ENCODE measurements around the gene CUL1.
A peak's percentile ranks its signal among the peaks of the same experiment; 100 is the strongest.

CUL1 gene

DNA sequence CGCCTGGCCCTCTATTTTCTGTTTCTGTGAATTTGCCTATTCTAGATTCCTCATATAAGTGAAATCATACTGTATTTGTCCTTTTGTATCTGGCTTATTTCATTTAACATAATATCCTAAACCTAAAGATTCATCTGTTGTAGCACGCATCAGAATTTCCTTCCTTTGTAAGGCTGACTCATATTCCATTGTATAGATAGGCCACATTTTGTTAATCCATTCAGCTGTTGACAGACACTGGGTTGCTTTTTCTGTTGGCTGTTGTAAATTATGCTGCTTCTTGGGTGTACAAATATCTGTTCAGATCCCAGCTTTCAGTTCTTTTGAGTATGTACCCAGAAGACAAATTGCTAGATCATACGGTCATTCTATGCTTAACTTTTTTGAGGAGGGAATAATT lies 28.8 kb upstream of the CUL1 start:
- H3K4me3 ChIP-seq (ENCODE audit: insufficient read depth in 1 of 2, low read depth in 1 of 2, low read length in 2 of 2), result no peak overlapping the region
- no peak overlapping the region for H3K27ac ChIP-seq (ENCODE audit: low read length, poor library complexity, severe bottlenecking)
- no peak overlapping the region for H2AK5ac ChIP-seq (ENCODE audit: low read length, severe bottlenecking)
- no peak overlapping the region for H3K4me2 ChIP-seq (ENCODE audit: low read length, poor library complexity, severe bottlenecking)
- H3K9ac ChIP-seq (ENCODE audit: low read length), result no peak overlapping the region
- no peak overlapping the region for H3K14ac ChIP-seq (ENCODE audit: low read length in 2 of 2)
- no peak overlapping the region for H4K8ac ChIP-seq (ENCODE audit: low read length)
- H3K79me1 ChIP-seq (replicated peaks; ENCODE audit: low read length, poor library complexity, severe bottlenecking), result no peaks in the 10 kb centered on the region
- no peaks in the 10 kb centered on the region for H3K36me3 ChIP-seq (ENCODE audit: control insufficient read depth in 1 of 2, insufficient read depth in 2 of 2, low read depth in 1 of 2, low read length in 2 of 2)
- H3K9me3 ChIP-seq (ENCODE audit: control insufficient read depth, low read length), result no peaks in the 10 kb centered on the region
- H3K23ac ChIP-seq (ENCODE audit: low read length in 2 of 2), result no peak overlapping the region
- H4K91ac ChIP-seq (ENCODE audit: low read length), result no peak overlapping the region
- 70% methylated on average over 1 of the region's 3 CpGs for WGBS
- H3K4me1 ChIP-seq (ENCODE audit: control insufficient read depth, insufficient read depth, low read depth, low read length), result no peaks in the 10 kb centered on the region
- H3K27me3 ChIP-seq (ENCODE audit: control insufficient read depth in 1 of 2, insufficient read depth in 1 of 2, low read length in 2 of 2), result no peaks in the 10 kb centered on the region
- H2BK5ac ChIP-seq (ENCODE audit: low read depth, low read length, poor library complexity, severe bottlenecking), result no peak overlapping the region
- no peak overlapping the region for H3K4ac ChIP-seq (ENCODE audit: low read depth in 1 of 2, low read length in 2 of 2)
- no peak overlapping the region for H2BK12ac ChIP-seq (ENCODE audit: low read length in 2 of 2)
- peak; percentile 8 for DNase-seq
- H2BK15ac ChIP-seq (ENCODE audit: low read depth, poor library complexity, severe bottlenecking), result no peak overlapping the region
- H3K18ac ChIP-seq (ENCODE audit: low read depth in 1 of 2, low read length in 2 of 2), result no peak overlapping the region
- H2BK120ac ChIP-seq (ENCODE audit: low read depth, low read length), result no peak overlapping the region
- no peak overlapping the region for H2AFZ ChIP-seq (ENCODE audit: low read depth, low read length)

DNA sequence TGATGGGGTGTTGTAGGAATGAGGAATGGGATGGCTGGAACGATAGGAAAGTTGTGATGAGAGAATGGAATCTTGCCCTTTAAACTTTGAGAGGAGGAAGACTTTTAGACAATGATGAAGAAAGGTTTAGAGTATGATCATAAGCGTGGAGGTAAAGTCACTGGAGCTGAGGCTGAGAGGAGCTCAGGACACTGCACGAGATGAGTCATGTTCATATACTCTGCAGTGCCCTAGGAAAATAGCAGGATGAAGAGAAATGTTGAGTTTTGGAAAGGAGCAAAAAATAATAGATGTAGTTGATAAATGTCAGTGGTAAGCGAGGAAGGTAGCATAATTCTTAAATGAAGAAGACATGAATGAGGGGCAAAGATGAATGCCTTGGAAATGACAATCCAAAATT lies 28.3 kb upstream of the CUL1 start:
- no peaks in the 10 kb centered on the region for H3K79me1 ChIP-seq (replicated peaks; ENCODE audit: low read length, poor library complexity, severe bottlenecking)
- no peaks in the 10 kb centered on the region for H3K36me3 ChIP-seq (ENCODE audit: control insufficient read depth in 1 of 2, insufficient read depth in 2 of 2, low read depth in 1 of 2, low read length in 2 of 2)
- no peak overlapping the region for H3K9ac ChIP-seq (ENCODE audit: low read length)
- H3K27ac ChIP-seq (ENCODE audit: low read length, poor library complexity, severe bottlenecking), result no peak overlapping the region
- H2AFZ ChIP-seq (ENCODE audit: low read depth, low read length), result no peak overlapping the region
- H4K8ac ChIP-seq (ENCODE audit: low read length), result no peak overlapping the region
- no peak overlapping the region for H2AK5ac ChIP-seq (ENCODE audit: low read length, severe bottlenecking)
- no peaks in the 10 kb centered on the region for H3K27me3 ChIP-seq (ENCODE audit: control insufficient read depth in 1 of 2, insufficient read depth in 1 of 2, low read length in 2 of 2)
- no peak overlapping the region for H3K4me2 ChIP-seq (ENCODE audit: low read length, poor library complexity, severe bottlenecking)
- H2BK120ac ChIP-seq (ENCODE audit: low read depth, low read length), result no peak overlapping the region
- H3K9me3 ChIP-seq (ENCODE audit: control insufficient read depth, low read length), result no peaks in the 10 kb centered on the region
- no peak overlapping the region for H2BK5ac ChIP-seq (ENCODE audit: low read depth, low read length, poor library complexity, severe bottlenecking)
- no peak overlapping the region for H3K4ac ChIP-seq (ENCODE audit: low read depth in 1 of 2, low read length in 2 of 2)
- 80% methylated on average over 4 of the region's 4 CpGs for WGBS
- H3K4me3 ChIP-seq (ENCODE audit: insufficient read depth in 1 of 2, low read depth in 1 of 2, low read length in 2 of 2), result no peak overlapping the region
- H2BK12ac ChIP-seq (ENCODE audit: low read length in 2 of 2), result no peak overlapping the region
- H2BK15ac ChIP-seq (ENCODE audit: low read depth, poor library complexity, severe bottlenecking), result no peak overlapping the region
- no peak overlapping the region for H3K14ac ChIP-seq (ENCODE audit: low read length in 2 of 2)
- no peak overlapping the region for H4K91ac ChIP-seq (ENCODE audit: low read length)
- DNase-seq, result no peak
- no peak overlapping the region for H3K23ac ChIP-seq (ENCODE audit: low read length in 2 of 2)
- H3K18ac ChIP-seq (ENCODE audit: low read depth in 1 of 2, low read length in 2 of 2), result no peak overlapping the region
- no peaks in the 10 kb centered on the region for H3K4me1 ChIP-seq (ENCODE audit: control insufficient read depth, insufficient read depth, low read depth, low read length)

DNA sequence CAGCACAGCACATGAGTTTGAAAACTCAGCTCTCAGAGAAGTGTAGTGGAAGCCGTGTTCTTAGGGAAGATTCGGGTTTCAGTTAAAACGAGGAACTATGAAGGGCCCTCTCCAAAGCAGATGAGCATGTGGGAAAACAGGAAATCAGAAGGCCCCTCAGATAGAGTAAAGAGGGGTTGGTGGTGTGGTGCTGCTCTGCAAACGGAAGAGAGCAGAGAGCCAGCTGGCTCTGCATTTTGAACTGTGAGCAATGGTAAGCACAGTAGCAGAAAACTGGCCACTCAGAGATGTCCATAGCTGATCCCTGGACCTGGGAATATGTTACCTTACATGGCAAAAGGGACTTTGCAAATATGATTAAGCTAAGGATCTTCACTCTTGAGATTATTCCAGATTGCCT lies 27.9 kb upstream of the CUL1 start:
- Histone ChIP-seq H3K36me3 (ENCODE audit: control insufficient read depth in 1 of 2, insufficient read depth in 2 of 2, low read depth in 1 of 2, low read length in 2 of 2) (no peaks in the 10 kb centered on the region), H3K4ac (ENCODE audit: low read depth in 1 of 2, low read length in 2 of 2) (no peak overlapping the region), H3K79me1 (replicated peaks; ENCODE audit: low read length, poor library complexity, severe bottlenecking) (no peaks in the 10 kb centered on the region), H2AK5ac (ENCODE audit: low read length, severe bottlenecking) (no peak overlapping the region), H2BK12ac (ENCODE audit: low read length in 2 of 2) (no peak overlapping the region), H3K9ac (ENCODE audit: low read length) (no peak overlapping the region), H3K4me3 (ENCODE audit: insufficient read depth in 1 of 2, low read depth in 1 of 2, low read length in 2 of 2) (no peak overlapping the region), H2AFZ (ENCODE audit: low read depth, low read length) (no peak overlapping the region), H3K14ac (ENCODE audit: low read length in 2 of 2) (no peak overlapping the region), H3K4me2 (ENCODE audit: low read length, poor library complexity, severe bottlenecking) (no peak overlapping the region), H4K91ac (ENCODE audit: low read length) (no peak overlapping the region), H3K4me1 (ENCODE audit: control insufficient read depth, insufficient read depth, low read depth, low read length) (no peaks in the 10 kb centered on the region), H3K23ac (ENCODE audit: low read length in 2 of 2) (no peak overlapping the region), H3K9me3 (ENCODE audit: control insufficient read depth, low read length) (no peaks in the 10 kb centered on the region), H3K18ac (ENCODE audit: low read depth in 1 of 2, low read length in 2 of 2) (no peak overlapping the region), H3K27me3 (ENCODE audit: control insufficient read depth in 1 of 2, insufficient read depth in 1 of 2, low read length in 2 of 2) (no peaks in the 10 kb centered on the region), H2BK15ac (ENCODE audit: low read depth, poor library complexity, severe bottlenecking) (no peak overlapping the region), H3K27ac (ENCODE audit: low read length, poor library complexity, severe bottlenecking) (no peak overlapping the region), H4K8ac (ENCODE audit: low read length) (no peak overlapping the region), H2BK120ac (ENCODE audit: low read depth, low read length) (no peak overlapping the region), H2BK5ac (ENCODE audit: low read depth, low read length, poor library complexity, severe bottlenecking) (no peak overlapping the region)
- no peak for DNase-seq
- 75% methylated on average over 4 of the region's 4 CpGs for WGBS

DNA sequence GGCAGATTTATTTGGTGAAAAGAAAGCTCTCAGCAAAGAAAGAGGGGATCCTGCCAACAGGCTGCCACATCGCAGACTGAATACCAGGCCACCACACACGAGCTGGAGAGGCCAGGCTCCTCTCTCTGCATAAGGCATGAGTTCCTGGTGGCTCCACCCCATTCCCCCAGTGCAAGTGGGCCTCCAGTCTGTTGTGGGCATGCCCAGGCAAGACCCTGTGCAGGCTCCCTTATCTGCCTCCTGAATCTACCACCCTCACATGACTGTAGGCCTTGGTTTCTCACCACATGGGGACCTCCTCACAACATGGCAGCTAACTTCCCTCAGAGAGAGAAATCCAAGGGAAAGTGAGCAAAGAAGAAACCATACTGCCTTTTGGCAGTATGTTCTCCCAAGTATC lies 26.7 kb upstream of the CUL1 start:
- Histone ChIP-seq H3K27ac (ENCODE audit: low read length, poor library complexity, severe bottlenecking) (no peak overlapping the region), H2AK5ac (ENCODE audit: low read length, severe bottlenecking) (no peak overlapping the region), H3K9me3 (ENCODE audit: control insufficient read depth, low read length) (no peaks in the 10 kb centered on the region), H3K23ac (ENCODE audit: low read length in 2 of 2) (no peak overlapping the region), H4K91ac (ENCODE audit: low read length) (no peak overlapping the region), H3K14ac (ENCODE audit: low read length in 2 of 2) (no peak overlapping the region), H3K36me3 (ENCODE audit: control insufficient read depth in 1 of 2, insufficient read depth in 2 of 2, low read depth in 1 of 2, low read length in 2 of 2) (no peaks in the 10 kb centered on the region), H3K4me1 (ENCODE audit: control insufficient read depth, insufficient read depth, low read depth, low read length) (no peaks in the 10 kb centered on the region), H4K8ac (ENCODE audit: low read length) (peak overlapping the region; percentile 37), H3K27me3 (ENCODE audit: control insufficient read depth in 1 of 2, insufficient read depth in 1 of 2, low read length in 2 of 2) (no peaks in the 10 kb centered on the region), H3K18ac (ENCODE audit: low read depth in 1 of 2, low read length in 2 of 2) (no peak overlapping the region), H2BK120ac (ENCODE audit: low read depth, low read length) (peak overlapping the region; percentile 71), H2AFZ (ENCODE audit: low read depth, low read length) (no peak overlapping the region), H3K79me1 (replicated peaks; ENCODE audit: low read length, poor library complexity, severe bottlenecking) (no peaks in the 10 kb centered on the region), H3K9ac (ENCODE audit: low read length) (no peak overlapping the region), H2BK5ac (ENCODE audit: low read depth, low read length, poor library complexity, severe bottlenecking) (no peak overlapping the region), H3K4ac (ENCODE audit: low read depth in 1 of 2, low read length in 2 of 2) (no peak overlapping the region), H2BK12ac (ENCODE audit: low read length in 2 of 2) (no peak overlapping the region), H3K4me3 (ENCODE audit: insufficient read depth in 1 of 2, low read depth in 1 of 2, low read length in 2 of 2) (no peak overlapping the region), H2BK15ac (ENCODE audit: low read depth, poor library complexity, severe bottlenecking) (no peak overlapping the region), H3K4me2 (ENCODE audit: low read length, poor library complexity, severe bottlenecking) (no peak overlapping the region)
- DNase-seq, result no peak
- WGBS, result 75% methylated on average over 2 of the region's 2 CpGs
